NK-92 (cell line): ENCODE results near the gene QRICH2.
"Not testable (repeated sequence)": the region's sequence is repeated elsewhere in the genome, so short reads cannot be mapped to it uniquely, and the experiment has no call there.

ENCODE experiments used
- DNase-seq: peaks from one replicate; lab custom pipeline; 2025; ENCODE audit not compliant: unreplicated experiment; lab: John Stamatoyannopoulos, UW

QRICH2 gene

DNA sequence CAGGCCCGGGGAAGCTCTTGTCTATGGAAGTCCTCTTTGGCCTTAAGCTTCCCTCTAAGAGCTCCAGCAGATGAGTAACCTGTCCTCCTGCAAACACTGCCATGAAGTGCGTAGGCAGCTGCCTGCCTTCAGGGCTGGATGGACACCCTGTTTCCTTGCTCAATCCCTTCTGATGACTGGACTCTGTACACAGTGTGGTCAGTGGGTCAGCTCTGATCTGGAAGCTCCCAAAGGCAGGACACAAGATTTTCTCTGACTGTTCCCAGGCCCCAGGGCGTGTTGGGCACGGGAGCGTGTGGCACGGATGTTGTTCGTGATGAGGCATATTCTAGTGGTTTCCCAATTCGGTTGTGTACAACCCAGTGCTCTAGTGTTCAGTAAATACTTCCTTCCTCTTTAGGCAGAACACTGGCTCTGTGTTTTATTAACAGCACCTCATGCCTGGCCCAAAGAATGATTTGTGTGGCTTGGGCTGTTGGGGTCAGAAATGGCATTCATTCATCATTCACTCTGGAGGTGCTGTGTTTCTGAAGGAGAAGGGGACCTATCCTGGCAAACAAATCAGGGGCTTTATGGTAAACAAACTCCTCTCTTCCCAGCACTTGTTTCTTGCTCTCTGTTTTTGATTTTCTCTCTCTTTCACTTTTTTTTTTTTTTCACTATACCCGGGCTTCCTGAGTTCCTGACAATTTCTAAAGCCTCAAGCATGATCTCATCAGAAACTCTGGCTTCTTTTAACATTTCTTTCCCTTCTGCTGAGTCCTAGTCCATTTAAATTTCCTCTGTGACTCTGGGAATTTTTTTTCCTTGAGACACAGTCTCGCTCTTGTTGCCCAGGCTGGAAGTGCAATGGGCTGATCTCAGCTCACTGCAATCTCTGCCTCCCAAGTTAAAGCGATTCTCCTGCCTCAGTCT, 55.8 kb downstream of the QRICH2 start:
- no peak for DNase-seq

DNA sequence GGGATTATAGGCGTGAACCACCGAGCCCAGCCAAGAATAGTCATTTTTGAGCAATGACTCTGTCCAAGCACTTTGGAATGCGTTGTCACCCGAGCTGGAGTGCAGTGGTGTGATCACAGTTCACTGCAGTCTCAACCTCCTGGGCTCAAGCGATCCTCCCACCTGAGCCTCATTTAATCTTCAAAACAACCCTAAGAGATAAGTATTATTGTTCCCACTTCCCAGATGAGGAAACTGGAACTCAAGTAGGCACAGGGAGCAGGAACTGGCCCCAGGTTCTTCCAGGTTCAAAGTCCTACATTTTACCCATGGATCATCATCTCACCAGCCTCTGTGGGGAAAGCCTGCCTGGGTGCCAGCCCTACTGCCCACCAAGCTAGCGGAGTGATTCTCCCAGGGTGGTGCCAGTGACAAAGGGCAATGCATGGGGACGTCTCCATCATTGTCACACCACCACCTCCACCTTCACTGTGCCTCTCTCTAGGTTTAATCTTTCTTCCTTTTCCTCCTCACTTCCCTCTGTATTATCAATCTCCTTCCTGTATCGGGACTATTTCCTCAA, 56.5 kb downstream of the QRICH2 start:
- no peak for DNase-seq

DNA sequence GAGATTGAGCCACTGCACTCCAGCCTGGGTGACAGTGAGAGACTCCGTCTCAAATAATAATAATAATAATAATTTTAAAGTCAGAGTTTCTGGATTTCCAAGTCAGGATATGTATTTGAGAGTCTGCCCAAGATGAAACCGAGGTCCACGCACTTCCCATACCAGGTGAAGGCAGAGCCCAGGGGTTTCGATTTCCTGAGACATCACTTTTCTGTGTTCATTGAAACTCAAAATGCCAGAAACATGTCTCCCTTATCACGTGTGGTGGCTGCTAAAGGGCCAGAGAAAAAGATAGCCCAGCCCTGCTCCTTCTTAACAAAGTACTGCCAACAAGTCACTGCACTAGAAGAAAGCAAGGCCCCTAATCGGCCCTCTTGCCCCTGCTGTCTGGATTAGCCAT, 57.9 kb downstream of the QRICH2 start:
- no peak for DNase-seq

DNA sequence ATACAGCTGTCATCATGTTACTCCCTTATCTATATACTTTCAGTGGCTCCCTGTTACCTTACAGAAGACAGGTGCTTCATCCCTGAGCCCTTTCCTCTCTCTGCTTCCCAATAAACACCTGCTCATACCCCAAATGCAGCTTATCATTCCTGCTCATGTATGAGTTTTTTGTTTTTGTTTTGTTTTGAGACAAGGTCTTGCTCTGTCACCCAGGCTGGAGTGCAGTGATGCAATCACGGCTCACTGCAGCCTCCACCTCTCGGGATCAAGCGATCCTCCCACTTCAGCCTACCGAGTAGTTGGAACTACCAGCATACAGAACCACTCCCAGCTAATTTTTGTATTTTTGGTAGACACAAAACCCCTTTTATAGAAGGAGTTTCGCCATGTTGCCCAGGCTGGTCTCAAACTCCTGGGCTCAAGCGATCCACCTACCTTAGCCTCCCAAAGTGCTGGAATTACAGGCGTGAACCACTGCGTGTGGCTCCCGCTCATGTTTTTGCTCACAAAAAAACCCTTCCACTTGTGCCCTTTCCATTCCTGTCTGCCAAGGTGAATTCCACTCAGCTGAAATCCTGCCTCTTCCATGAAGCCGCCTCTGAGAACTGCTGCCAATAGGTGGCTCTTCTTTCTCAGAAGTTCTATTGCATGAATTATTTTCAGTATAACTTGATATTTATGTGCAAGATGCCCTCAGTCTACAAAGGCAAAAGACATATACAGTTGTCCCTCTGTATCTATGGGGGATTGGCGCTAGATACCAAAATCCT, 59.9 kb downstream of the QRICH2 start:
- DNase-seq = no peak

DNA sequence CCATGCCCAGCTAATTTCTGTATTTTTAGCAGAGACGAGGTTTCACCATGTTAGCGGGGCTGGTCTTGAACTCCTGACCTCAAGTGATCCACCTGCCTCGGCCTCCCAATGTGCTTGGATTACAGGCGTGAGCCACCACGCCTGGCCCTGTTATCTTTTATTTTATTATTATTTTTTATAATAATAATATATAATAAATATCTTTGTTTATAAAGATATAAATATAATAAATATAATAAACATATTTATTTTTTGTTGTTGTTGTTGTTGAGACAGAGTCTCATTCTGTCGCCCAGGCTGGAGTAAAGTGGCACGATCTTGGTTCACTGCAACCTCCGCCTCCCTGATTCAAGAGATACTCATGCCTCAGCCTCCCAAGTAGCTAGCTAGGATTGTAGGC, 60.8 kb downstream of the QRICH2 start:
- no peak for DNase-seq

DNA sequence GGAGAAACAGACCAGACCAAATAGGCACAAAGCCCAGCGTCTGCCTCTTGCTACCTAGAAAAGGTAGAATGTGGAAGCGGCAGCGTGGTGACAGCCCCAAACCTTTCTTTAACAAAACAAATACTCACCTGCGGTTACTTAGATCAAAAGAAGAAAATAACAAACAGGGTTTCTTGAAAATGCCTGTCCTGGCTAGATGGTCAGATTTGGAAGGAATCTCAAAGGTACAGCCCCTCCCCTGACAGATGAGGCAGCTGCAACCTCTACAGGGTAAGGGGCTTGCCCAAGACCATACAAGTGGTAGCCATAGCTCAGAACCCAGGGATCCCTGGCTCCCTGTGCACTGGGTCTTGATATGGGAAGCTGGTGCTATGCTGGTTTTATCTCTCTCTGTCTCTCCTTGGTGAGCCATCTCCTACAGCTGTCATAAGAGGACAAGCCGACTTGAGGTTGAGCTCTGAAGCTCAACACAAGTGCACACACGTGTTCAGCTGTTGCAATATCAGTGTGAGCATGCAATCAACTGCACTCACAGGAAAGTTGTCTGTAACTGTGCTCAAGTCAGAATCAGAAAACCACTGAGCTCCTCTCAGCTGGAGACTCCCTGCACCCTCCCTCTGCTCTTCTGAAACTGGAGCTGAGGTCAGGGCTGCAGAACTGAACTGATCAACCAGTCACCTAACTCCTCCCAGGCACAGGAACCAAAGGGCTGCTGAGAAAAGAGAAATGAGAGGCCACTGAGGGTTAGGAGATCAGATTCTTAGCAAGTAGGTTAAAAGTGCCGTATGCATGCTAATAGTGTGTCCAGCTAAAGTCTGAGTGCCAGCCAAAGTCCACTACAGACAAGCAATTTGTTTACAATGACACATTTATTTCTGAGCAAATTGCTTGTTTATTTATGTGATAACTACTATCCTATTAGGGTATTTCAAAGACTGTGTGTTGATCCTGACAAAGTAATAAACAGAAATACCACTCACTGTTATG, 61.7 kb downstream of the QRICH2 start:
- DNase-seq = no peak

DNA sequence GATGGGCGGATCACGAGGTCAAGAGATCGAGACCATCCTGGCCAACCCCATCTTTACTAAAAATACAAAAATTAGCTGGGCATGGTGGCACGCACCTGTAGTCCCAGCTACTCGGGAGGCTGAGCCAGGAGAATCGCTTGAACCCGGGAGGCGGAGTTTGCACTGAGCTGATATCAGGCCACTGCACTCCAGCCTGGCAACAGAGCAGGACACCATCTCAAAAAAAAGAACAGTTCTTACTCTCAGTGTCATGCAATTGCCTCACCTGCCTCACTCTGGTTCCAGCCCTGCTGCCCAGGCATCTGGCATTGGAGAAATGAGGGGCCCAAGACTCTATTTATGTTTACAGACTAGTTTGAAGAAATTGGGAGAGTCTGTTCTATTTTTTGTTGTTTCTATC, 63.4 kb downstream of the QRICH2 start:
- DNase-seq = not testable (repeated sequence)

DNA sequence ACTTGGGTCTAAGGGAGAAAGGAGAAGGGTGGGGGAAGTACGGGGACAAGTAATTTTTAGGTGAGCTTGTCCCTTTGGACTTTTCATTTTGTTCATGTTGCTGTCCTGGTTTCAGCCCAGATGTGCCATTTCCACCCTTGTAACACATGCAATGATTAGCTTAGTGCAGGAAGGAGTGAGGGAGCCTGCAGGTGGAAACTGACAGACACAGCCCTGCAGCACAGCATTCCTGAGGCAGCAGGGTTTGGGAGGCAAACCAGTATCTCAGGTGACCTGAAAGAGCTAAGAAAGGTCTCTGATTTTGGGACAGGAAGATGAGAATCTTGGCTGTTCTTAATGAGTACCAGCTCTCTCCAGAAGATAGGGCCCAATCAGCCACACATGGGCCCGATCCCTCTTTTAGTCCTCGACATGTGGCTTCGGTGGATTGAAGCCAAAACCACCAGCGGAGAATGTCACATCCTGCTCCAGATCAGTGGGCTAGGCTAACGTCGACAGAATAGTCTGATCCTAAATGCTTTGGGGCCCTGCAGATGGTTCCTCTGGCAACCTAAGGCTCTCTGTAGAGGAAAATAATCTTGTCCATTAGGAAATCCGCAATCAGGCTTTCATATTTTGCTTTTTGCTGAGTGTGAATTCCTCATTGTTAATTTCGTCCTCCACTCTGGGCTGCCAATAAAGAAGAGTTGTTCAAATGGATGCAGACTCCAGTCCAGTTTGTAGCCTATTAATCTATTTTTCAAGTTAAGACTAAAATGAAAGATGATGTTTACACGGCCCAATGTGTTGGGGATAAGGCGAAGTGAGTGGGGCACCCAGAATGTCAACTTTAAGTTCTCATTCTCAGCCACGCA, 64.0 kb downstream of the QRICH2 start:
- DNase-seq = no peak

DNA sequence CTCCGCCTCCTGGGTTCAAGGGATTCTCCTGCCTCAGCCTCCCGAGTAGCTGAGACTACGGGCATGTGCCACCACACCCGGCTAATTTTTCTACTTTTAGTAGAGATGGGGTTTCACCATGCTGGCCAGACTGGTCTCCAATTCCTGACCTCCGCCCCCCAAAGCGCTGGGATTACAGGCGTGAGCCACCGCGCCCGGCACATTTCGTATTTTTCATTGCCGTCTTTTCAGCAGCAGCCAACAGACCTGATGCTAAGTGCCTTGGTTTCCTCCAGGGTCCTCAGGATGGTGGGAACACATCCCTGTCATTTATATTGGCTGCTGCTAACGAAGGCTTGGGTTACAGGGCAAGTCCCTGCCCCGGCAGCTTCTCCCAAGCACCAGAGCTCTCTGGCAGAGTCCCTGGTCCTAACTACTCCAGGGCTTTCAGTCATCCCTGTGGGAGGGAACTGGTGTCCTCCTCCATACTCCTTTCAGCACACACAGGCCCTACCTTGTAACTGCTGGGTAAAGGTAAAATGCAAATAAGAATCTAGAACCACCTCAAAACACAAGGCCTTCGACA, 66.3 kb downstream of the QRICH2 start:
- DNase-seq = no peak

DNA sequence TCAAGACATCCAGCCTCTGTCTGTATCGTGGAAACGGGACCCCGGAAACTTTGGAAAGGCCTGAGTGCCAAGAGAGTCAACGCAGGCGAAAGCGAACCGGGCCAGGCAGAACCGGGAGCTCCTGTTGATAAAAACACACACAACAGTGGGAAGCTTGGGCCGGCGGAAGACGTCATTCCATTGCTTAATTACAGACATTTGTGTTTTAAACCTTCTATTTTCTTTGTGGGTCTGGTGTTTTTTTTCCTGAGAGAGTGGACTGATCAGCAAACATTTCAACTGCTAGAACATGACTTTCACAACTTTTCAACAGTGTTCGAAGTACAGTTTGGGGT, 66.9 kb downstream of the QRICH2 start:
- DNase-seq = no peak

DNA sequence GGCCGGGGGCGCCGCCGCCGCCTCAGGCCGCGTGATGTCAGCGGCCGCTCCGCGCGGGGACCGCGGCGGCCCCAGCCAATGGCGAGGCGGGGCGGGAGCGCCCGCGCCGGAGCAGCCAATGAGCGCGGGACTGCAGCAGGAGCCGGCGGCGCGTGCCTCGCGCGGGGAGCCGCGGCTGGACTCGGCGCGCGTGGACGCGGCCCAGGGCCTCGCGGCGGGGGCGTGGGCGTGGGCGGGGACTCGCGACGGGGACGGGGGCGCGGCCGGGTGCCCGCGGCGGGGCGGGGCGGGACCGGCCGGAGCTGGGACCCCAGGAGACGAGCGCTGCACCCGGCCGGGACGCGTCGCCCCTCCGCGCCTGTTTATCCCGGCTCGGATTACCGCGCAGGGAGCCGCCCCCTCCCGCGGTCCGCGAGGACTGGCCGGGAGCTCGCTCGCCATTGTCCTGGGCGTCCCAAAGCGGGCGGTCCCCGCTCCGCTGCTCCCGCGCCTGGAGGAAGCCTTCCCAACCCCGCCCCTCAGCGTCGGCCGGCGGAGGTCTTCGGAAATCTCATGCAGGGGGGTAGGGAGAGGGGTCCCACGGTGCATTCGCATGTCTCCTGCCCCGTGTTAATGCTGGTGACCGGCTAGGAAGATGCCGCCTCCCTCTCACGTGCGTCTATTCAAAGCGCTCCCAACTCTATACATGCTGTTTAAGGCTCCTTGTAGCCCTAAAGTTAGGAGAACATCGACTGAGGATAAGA, 67.4 kb downstream of the QRICH2 start, which contains the start of gene RNF157:
RNF157 (minus strand) TSS at position 33 of the 743 bp plus-strand sequence. CDS start 253 bp downstream, outside the sequence.
- DNase-seq = no peak

DNA sequence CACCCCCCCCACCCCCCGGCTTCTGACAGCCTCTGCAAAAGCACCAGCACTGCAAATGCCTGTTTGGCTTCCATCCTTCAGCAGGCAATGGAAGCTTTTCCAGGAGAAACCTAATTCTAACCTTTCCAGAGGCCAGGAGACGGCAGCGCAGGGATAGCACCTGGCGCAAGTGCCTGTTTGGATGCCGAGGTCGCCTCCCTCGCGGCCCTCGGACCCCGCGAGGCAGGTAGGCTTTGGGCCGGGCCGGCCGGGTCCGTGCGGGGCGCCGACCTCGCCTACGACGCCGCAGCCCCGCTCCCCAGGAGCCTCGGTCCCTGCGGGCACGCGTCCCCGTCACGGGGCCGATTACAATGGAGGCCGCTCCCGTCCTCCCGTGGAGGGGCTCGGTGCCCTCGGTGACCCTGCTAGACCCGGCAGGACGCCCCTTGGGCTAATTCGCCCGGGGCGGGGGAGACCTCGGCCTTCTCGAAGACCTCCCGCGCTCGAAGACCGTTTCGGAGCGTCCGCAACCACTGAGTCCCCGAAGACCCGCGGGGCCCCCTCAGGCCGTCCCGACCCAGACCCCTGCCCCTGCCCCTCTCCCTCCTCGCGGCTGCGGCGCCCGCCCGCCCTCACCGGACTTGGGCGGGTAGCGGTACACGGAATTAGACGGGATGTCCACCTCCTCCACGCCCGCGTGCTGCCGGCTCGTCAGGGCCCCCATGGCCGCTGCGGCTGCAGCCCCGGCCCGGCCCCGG, 68.4 kb downstream of the QRICH2 start:
- DNase-seq = no peak

DNA sequence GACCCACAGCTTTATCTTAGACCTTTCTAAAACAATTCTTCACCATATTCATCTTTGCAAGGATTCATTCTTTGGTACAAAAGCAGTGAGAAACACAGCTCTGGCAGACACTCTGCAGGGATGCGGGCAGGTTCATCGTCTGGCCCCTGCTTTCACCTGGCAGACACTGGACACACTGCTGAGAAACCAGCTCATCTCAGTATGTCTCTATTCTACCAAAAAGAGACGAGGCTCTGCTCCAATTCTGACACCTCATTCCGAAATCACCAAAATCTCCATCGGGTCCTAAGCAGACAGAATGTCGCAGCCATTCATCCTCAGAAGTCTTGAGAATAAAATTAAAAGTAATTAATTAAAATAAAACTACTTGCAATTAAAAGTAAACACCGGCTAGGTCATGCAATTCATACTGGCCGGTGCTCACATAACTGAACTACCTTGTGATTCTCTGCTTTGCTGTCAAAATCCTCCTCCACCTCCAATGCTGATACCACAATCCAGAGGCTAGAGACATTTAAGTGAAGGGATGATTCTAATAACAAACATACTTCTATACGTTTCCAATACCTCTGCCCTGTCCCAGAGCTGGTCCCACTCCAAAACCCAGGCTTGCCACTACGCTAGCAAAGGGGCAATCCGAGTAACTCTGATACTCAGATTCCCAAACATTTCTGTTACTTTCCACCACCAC, 69.1 kb downstream of the QRICH2 start:
- DNase-seq = no peak

DNA sequence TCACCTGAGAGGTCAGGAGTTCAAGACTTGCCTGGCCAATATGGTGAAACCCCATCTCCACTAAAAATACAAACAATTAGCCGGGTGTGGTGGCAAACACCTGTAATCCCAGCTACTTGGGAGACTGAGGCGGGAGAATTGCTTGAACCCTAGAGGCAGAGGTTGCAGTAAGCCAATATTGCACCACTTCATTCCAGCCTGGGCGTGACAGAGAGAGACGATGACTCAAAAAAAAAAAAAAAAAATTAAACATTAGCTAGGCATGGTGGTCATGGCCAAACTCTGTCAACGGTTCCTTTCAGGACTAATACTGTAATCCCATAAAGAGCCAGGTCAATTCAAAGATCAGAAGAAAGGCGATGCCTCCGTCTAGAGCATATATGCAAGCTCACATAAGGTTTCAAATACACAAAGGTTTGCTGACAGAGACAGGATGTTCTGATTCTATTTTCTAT, 70.2 kb downstream of the QRICH2 start:
- no peak for DNase-seq

DNA sequence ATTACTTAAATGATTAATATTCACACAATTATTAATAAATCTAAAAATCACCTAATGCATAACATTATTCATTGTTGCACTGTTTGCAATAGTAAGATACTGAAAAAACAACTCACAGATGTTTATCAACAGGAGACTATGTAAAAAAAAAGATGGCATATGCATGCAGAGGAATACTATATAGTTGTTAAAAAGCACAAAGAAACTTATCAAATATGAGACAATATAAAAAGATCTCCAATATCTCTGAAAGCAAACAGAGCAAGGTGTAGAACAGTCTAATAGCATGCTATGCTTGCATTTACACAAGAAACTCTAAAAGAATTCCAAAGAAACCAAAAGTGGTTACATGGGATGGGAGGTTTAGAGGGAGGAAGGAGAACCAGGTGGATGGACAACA, 71.5 kb downstream of the QRICH2 start:
- DNase-seq = no peak

DNA sequence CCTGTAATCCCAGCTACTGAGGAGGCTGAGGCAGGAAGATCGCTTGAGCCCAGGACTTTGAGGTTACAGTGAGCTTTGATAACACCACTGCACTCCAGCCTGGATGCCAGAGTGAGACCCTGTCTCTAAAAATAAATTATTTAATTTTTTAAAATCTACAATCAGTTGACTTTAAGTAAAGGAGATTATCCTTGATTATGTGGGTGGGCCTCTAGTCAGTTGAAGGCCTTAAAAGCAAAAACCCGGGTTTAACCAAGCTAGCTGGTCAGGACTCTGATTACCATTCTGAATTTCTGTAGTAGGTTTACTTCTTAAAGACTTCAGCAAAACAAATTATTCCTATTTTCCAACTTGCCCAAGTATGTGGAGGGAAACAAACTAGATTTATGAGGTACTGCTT, 72.2 kb downstream of the QRICH2 start:
- no peak for DNase-seq

DNA sequence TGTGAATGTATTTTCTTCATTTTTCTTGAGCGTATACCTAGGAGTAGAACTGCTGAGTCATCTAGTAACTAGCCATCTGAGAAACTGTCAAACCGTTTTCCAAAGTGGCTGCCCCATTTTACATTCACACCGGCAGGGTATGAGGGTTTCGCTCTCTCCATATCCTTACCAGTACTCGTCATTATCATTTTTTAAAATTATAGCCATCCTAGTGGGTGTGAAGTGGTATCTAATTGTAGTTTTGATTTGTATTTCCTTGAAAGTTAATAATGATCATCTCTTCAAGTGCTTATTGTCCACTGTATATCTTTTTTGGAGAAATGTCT, 73.8 kb downstream of the QRICH2 start:
- DNase-seq = no peak
